Epithelial cell of proximal tubule (primary cell): ENCODE data around the gene COG2. TPM values are rescaled to one million over a fixed set of nuclear protein-coding genes. Genes with fewer than 3 reads are reported as not detected.

ENCODE experiments used
- DNase-seq: peaks from one replicate; pipeline ENCODE4 v3.0.0-alpha.2; 2011; ENCODE audit warnings: low read depth
- H3K4me3 ChIP-seq: 2 replicates; pipeline ENCODE4 v1.5.1; 2011; ENCODE audit warnings: low read depth, mild to moderate bottlenecking, low read length
- CTCF ChIP-seq: conservative IDR thresholded peaks from 2 replicates; pipeline ENCODE4 v1.5.1; 2012; ENCODE audit warnings: low read depth, mild to moderate bottlenecking, low read length
- total RNA-seq: library from RNA; depleted of rRNA; stranded (reverse); fragments of >200 nt; gene quantifications from 2 replicates; pipeline ENCODE4 v1.2.3, GENCODE V29; 2015

COG2 gene, protein sequence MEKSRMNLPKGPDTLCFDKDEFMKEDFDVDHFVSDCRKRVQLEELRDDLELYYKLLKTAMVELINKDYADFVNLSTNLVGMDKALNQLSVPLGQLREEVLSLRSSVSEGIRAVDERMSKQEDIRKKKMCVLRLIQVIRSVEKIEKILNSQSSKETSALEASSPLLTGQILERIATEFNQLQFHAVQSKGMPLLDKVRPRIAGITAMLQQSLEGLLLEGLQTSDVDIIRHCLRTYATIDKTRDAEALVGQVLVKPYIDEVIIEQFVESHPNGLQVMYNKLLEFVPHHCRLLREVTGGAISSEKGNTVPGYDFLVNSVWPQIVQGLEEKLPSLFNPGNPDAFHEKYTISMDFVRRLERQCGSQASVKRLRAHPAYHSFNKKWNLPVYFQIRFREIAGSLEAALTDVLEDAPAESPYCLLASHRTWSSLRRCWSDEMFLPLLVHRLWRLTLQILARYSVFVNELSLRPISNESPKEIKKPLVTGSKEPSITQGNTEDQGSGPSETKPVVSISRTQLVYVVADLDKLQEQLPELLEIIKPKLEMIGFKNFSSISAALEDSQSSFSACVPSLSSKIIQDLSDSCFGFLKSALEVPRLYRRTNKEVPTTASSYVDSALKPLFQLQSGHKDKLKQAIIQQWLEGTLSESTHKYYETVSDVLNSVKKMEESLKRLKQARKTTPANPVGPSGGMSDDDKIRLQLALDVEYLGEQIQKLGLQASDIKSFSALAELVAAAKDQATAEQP
- total RNA-seq = 17.2 and 20.3 TPM in 2 replicates

DNA sequence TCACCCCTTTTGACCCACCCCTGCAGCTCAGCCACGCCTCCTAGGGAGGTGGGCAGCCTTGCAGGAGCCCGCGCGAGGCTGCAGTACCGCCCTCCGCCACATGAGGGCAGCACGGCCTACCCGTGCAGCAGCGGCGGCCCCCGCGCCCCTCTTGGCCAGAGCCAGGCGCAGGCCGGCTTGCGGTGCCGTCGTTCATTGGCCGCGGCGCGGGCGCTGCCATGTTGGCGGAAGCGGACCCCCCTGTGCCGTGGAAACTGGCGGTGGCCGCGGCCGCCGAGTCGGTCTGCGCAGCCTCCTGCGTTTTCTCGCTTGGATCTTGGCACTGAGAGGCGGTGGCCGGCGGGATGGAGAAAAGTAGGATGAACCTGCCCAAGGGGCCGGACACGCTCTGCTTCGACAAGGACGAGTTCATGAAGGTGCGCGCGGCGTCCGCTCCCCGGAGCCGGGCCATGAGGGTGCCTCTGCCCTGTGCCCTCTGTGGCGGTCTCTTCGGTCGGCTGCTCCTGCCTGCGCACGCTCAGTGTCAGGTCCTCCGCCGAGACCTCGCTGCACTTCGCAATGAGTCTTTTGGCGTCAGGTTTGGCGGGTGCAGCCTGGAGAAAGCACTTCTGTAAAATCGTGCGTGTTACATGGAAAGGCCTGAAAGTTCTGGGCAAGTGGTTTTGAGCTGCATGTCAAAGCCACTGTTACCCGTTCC is at the start of gene COG2:
COG2 (plus strand) TSS at position 219 of the 697 bp plus-strand sequence; CDS start at position 345, 126 bp downstream.
- TF ChIP-seq CTCF = peak; percentile 90
- peak within 1 kb of the TSS; percentile 91 for H3K4me3 ChIP-seq
- DNase-seq = peak; percentile 19

GRCh38 chr1:230592848-230593414 is 49.4 kb upstream of the COG2 start:
- TF ChIP-seq CTCF = no peak
- DNase-seq = no peak

GRCh38 chr1:230594214-230594773 is 48.0 kb upstream of the COG2 start:
- TF ChIP-seq CTCF = no peak
- no peak overlapping the region for H3K4me3 ChIP-seq
- DNase-seq = no peak

More at GRCh38 chr1:230592848-230593414, 49.4 kb upstream of the COG2 start:
- no peak overlapping the region for H3K4me3 ChIP-seq

- TF ChIP-seq CTCF = no peak
- H3K4me3 ChIP-seq = no peak overlapping the region
- no peak for DNase-seq
Observed at GRCh38 chr1:230595181-230595580, 47.1 kb upstream of the COG2 start.

GRCh38 chr1:230596306-230596705 is 46.0 kb upstream of the COG2 start:
- no peak for TF ChIP-seq CTCF
- no peak for DNase-seq
- H3K4me3 ChIP-seq = no peak overlapping the region

- TF ChIP-seq CTCF = no peak
- no peak for DNase-seq
- no peak overlapping the region for H3K4me3 ChIP-seq
Observed at GRCh38 chr1:230598745-230599144, 43.5 kb upstream of the COG2 start.
